Retinal pigment epithelial cell (primary cell): ENCODE data around the gene FIG4.
A peak's percentile ranks its signal among the peaks of the same experiment; 100 is the strongest.

ENCODE experiments used
- DNase-seq: peaks from one replicate; pipeline ENCODE4 v3.0.0-alpha.2; 2010; ENCODE audit warnings: low read depth
- H3K4me3 ChIP-seq: 2 replicates; pipeline ENCODE4 v1.5.1; 2011; ENCODE audit warnings: mild to moderate bottlenecking, low read length, control low read depth, moderate library complexity
- CTCF ChIP-seq: conservative IDR thresholded peaks from 2 replicates; pipeline ENCODE4 v1.5.1; 2011; ENCODE audit warnings: low read depth, low read length, control low read depth, inconsistent platforms

Gene FIG4

GRCh38 chr6:109782491-109782999 lies 91.4 kb downstream of the FIG4 start:
- no peak overlapping the region for H3K4me3 ChIP-seq
- no peak for DNase-seq
- TF ChIP-seq CTCF = no peak

- TF ChIP-seq CTCF = peak; percentile 25
- no peak for DNase-seq
- no peak overlapping the region for H3K4me3 ChIP-seq
These were observed 92.3 kb downstream of the FIG4 start for GRCh38 chr6:109783250-109783986.

- no peak for DNase-seq
- TF ChIP-seq CTCF = no peak
- no peak overlapping the region for H3K4me3 ChIP-seq
These were observed 96.2 kb downstream of the FIG4 start for GRCh38 chr6:109787312-109787711.

GRCh38 chr6:109788687-109789086 lies 97.6 kb downstream of the FIG4 start:
- no peak for TF ChIP-seq CTCF
- no peak for DNase-seq
- no peak overlapping the region for H3K4me3 ChIP-seq

- peak; percentile 51 for DNase-seq
- no peak for TF ChIP-seq CTCF
- no peak overlapping the region for H3K4me3 ChIP-seq
These were observed 99.0 kb downstream of the FIG4 start for GRCh38 chr6:109790131-109790530.

GRCh38 chr6:109791301-109791700 lies 100.2 kb downstream of the FIG4 start:
- no peak overlapping the region for H3K4me3 ChIP-seq
- no peak for DNase-seq
- no peak for TF ChIP-seq CTCF

- TF ChIP-seq CTCF = no peak
- DNase-seq = no peak
- H3K4me3 ChIP-seq = no peak overlapping the region
These were observed 101.9 kb downstream of the FIG4 start for GRCh38 chr6:109793021-109793420.
